HCT116 (cell line): ENCODE results near the gene RGP1. TPM values are rescaled to one million over a fixed set of nuclear protein-coding genes. Genes with fewer than 3 reads are reported as not detected.

Experiments
- ATAC-seq: fragments of 200-7000 bp; cut with Tn5 transposase; 2 replicates; pipeline ENCODE4 v1.9.1; 2020; ENCODE audit warnings: mild to moderate bottlenecking, moderate library complexity
- BruUV-seq: library from RNA; stranded (reverse); fragments of 400-500 nt; replicated peaks from 2 replicates; lab custom pipeline; 2021; lab: Mats Ljungman, UMichigan
- CTCF ChIA-PET: fragments of 300-600 bp; sonication (Branson Sonifier 250); formaldehyde crosslinking; loops from one replicate; lab custom pipeline; 2021; ENCODE audit warnings: antibody characterized with exemption; lab: Charles Lee
- POLR2A ChIA-PET: fragments of 300-600, 350-600 bp; sonication (Branson Sonifier 250); formaldehyde crosslinking; loops from one replicate; lab custom pipeline; 2021; ENCODE audit warnings: antibody characterized with exemption; lab: Charles Lee
- RAD21 ChIA-PET, 2 experiments: fragments of 300-600 bp; sonication (Branson Sonifier 250); formaldehyde crosslinking; loops; one replicate each; lab custom pipeline; 2023; ENCODE audit warnings: low total read pairs in 2 of 2; ENCODE audit not compliant: uncharacterized antibody in 2 of 2, unreplicated experiment in 2 of 2, low non-redundant PET in 1 of 2; lab: Charles Lee
- DNase-seq: peaks from one replicate; pipeline ENCODE4 v3.0.0-alpha.2; 2010; ENCODE audit warnings: low read depth, low spot score
- H2AFZ ChIP-seq: fragments of 200-600 bp; shearing (Covaris generic), sonication (generic); 2 replicates; pipeline ENCODE4 v1.6.1; 2017; ENCODE audit warnings: low read depth, mixed run types, mixed read lengths, antibody characterized with exemption, low read length; ENCODE audit not compliant: poor library complexity, severe bottlenecking
- H3K27ac ChIP-seq: 2 replicates; pipeline ENCODE4 v1.5.1; 2012; ENCODE audit warnings: low read depth, low read length
- H3K27me3 ChIP-seq: fragments of 200-600 bp; sonication (generic); 2 replicates; pipeline ENCODE4 v1.6.1; 2016; ENCODE audit warnings: mixed run types, low read length, mixed read lengths; ENCODE audit not compliant: insufficient read depth
- H3K36me3 ChIP-seq, 2 experiments: fragments of 200-500 bp in 1 of 2; fragments of 200-600 bp in 1 of 2; sonication (Bioruptor generic) in 1 of 2; sonication (generic) in 1 of 2; 2 replicates each; pipeline versions ENCODE4 v1.5.1 to v1.6.1; 2014 to 2016; ENCODE audit warnings: low read length in 2 of 2, inconsistent platforms in 1 of 2, mixed read lengths in 1 of 2, mixed run types in 1 of 2; ENCODE audit not compliant: insufficient read depth in 2 of 2, control insufficient read depth in 1 of 2
- H3K4me1 ChIP-seq, 2 experiments: fragments of 200-600 bp in 1 of 2; sonication (generic) in 1 of 2; 2 replicates each; pipeline versions ENCODE4 v1.5.1 to v1.6.1; 2012 to 2017; ENCODE audit warnings: low read length in 2 of 2, inconsistent platforms in 1 of 2, mild to moderate bottlenecking in 1 of 2, mixed read lengths in 1 of 2, mixed run types in 1 of 2, moderate library complexity in 1 of 2; ENCODE audit not compliant: insufficient read depth in 2 of 2, control insufficient read depth in 1 of 2
- H3K4me2 ChIP-seq: fragments of 200-600 bp; sonication (generic); 2 replicates; pipeline ENCODE4 v1.6.1; 2017; ENCODE audit warnings: mixed run types, low read length, mixed read lengths
- H3K4me3 ChIP-seq, 2 experiments: fragments of 200-600 bp in 1 of 2; sonication (generic) in 1 of 2; replicated peaks in 1 of 2; 2 replicates each; pipeline ENCODE4 v1.5.1; 2011 to 2016; ENCODE audit warnings: low read length in 2 of 2, control low read depth in 1 of 2, low read depth in 1 of 2, mild to moderate bottlenecking in 1 of 2, mixed read lengths in 1 of 2, mixed run types in 1 of 2
- H3K79me2 ChIP-seq: fragments of 200-600 bp; sonication (generic); 2 replicates; pipeline ENCODE4 v1.6.1; 2017; ENCODE audit warnings: mild to moderate bottlenecking, mixed run types, low read length, moderate library complexity, mixed read lengths; ENCODE audit not compliant: insufficient read depth
- H3K9ac ChIP-seq: fragments of 200-600 bp; sonication (generic); 2 replicates; pipeline ENCODE4 v1.6.1; 2016; ENCODE audit warnings: low read length, mixed read lengths
- H3K9me2 ChIP-seq: fragments of 200-600 bp; sonication (generic), shearing (Covaris generic); 2 replicates; pipeline ENCODE4 v1.6.1; 2017; ENCODE audit warnings: mixed run types, mild to moderate bottlenecking, moderate library complexity; ENCODE audit not compliant: insufficient read depth
- H3K9me3 ChIP-seq, 2 experiments: fragments of 200-500 bp in 1 of 2; fragments of 200-600 bp in 1 of 2; sonication (Bioruptor generic) in 1 of 2; sonication (generic) in 1 of 2; 2 replicates each; pipeline ENCODE4 v1.6.1; 2014 to 2017; ENCODE audit warnings: low read length in 2 of 2, mixed read lengths in 2 of 2, inconsistent platforms in 1 of 2, low read depth in 1 of 2, mild to moderate bottlenecking in 1 of 2, mixed run types in 1 of 2, moderate library complexity in 1 of 2; ENCODE audit not compliant: control insufficient read depth in 1 of 2, insufficient read depth in 1 of 2
- H4K20me1 ChIP-seq: fragments of 200-600 bp; sonication (generic), shearing (Covaris generic); 2 replicates; pipeline ENCODE4 v1.6.1; 2017; ENCODE audit warnings: mixed run types, mild to moderate bottlenecking, moderate library complexity; ENCODE audit not compliant: insufficient read depth
- CBX3 ChIP-seq: IDR thresholded peaks from 2 replicates; pipeline ENCODE4 v1.6.1; 2012; ENCODE audit warnings: low read depth
- CEBPB ChIP-seq: IDR thresholded peaks from 2 replicates; pipeline ENCODE4 v1.6.1; 2012; ENCODE audit warnings: low read depth
- EGR1 ChIP-seq: IDR thresholded peaks from 2 replicates; pipeline ENCODE4 v1.6.1; 2012; ENCODE audit warnings: low read depth
- ELF1 ChIP-seq: IDR thresholded peaks from 2 replicates; pipeline ENCODE4 v1.6.1; 2012; ENCODE audit warnings: low read depth, borderline replicate concordance
- EZH2 ChIP-seq: fragments of 200-600 bp; sonication (generic); IDR thresholded peaks from 2 replicates; pipeline ENCODE4 v1.6.1; 2017; ENCODE audit warnings: antibody characterized with exemption, mixed run types
- EZH2phosphoT487 ChIP-seq: fragments of 200-600 bp; IDR thresholded peaks from 2 replicates; pipeline ENCODE4 v1.6.1; 2018; ENCODE audit warnings: antibody characterized with exemption, borderline replicate concordance
- FOSL1 ChIP-seq: IDR thresholded peaks from 2 replicates; pipeline ENCODE4 v1.6.1; 2012; ENCODE audit warnings: low read depth
- JUND ChIP-seq: IDR thresholded peaks from 2 replicates; pipeline ENCODE4 v1.6.1; 2012
- MAX ChIP-seq: IDR thresholded peaks from 2 replicates; pipeline ENCODE4 v1.6.1; 2012
- POLR2A ChIP-seq: IDR thresholded peaks from 2 replicates; pipeline ENCODE4 v1.7.0; 2011; ENCODE audit warnings: borderline replicate concordance; ENCODE audit not compliant: insufficient read depth, insufficient read length; ENCODE audit errors: extremely low read depth
- POLR2AphosphoS5 ChIP-seq: IDR thresholded peaks from 2 replicates; pipeline ENCODE4 v1.6.1; 2011; ENCODE audit warnings: mild to moderate bottlenecking, low read depth, low read length, moderate library complexity
- SIN3A ChIP-seq: IDR thresholded peaks from 2 replicates; pipeline ENCODE4 v1.6.1; 2012; ENCODE audit warnings: low read depth
- SP1 ChIP-seq: IDR thresholded peaks from 2 replicates; pipeline ENCODE4 v1.6.1; 2012; ENCODE audit warnings: low read depth
- SRF ChIP-seq: IDR thresholded peaks from 2 replicates; pipeline ENCODE4 v1.6.1; 2012; ENCODE audit warnings: low read depth
- TCF7L2 ChIP-seq: IDR thresholded peaks from 2 replicates; pipeline ENCODE4 v1.7.0; 2011; ENCODE audit warnings: borderline replicate concordance, inconsistent platforms; ENCODE audit not compliant: insufficient read depth, insufficient read length; ENCODE audit errors: extremely low read depth
- ZFX ChIP-seq: fragments of 450-650 bp; IDR thresholded peaks from 2 replicates; pipeline ENCODE4 v1.6.1; 2017
- intact Hi-C: fragments of 100-400 bp; cut with micrococcal nuclease; formaldehyde crosslinking; loops from 2 replicates; pipeline ENCODE4 v1.10.0; 2022
- total RNA-seq: library from RNA; stranded (reverse); gene quantifications from one replicate; pipeline ENCODE4 v1.2.1, GENCODE V29; 2021; ENCODE audit not compliant: unreplicated experiment

Gene RGP1
- total RNA-seq, 1 experiment from 2014 or later: 32.6 TPM

- H3K79me2 ChIP-seq: no peaks in the 10 kb centered on the region
- ChIA-PET POLR2A (no interaction called here), RAD21 (no interaction called here), CTCF (interaction anchor here (0.8 to 1.7 kb wide), 3 partner anchors 14 to 106 kb away, joined by 5 to 6 read pairs (median 6); no protein-coding TSS in a partner anchor)
- no peak for TF ChIP-seq CBX3
- TF ChIP-seq JUND: no peak
- TF ChIP-seq ELF1: no peak
- no peak for TF ChIP-seq POLR2A
- no peak for TF ChIP-seq EZH2phosphoT487
- no peak for TF ChIP-seq ZFX
- TF ChIP-seq FOSL1: no peak
- TF ChIP-seq EZH2: no peak
- TF ChIP-seq SIN3A: no peak
- ATAC-seq (no peak), DNase-seq (no peak)
- H4K20me1 ChIP-seq: no peaks in the 10 kb centered on the region
- H3K27me3 ChIP-seq: no peaks in the 10 kb centered on the region
- H3K9me2 ChIP-seq: no peaks in the 10 kb centered on the region
- H3K4me3 ChIP-seq: no peak overlapping the region
- intact Hi-C loops: no loop called here
- no TSS peak for BruUV-seq
- no peak overlapping the region for H3K4me2 ChIP-seq
- H3K4me1 ChIP-seq: peaks cover 2 to 6% of the 10 kb centered on the region in 2 experiments; a peak in 2 of 4 replicates
- H2AFZ ChIP-seq: no peak overlapping the region
- no peaks in the 10 kb centered on the region for H3K36me3 ChIP-seq
- no peaks in the 10 kb centered on the region for H3K9me3 ChIP-seq
- no peak overlapping the region for H3K9ac ChIP-seq
- no peak overlapping the region for H3K27ac ChIP-seq
Observed at GRCh38 chr9:35776018-35776417, 26.9 kb downstream of the RGP1 start.

GRCh38 chr9:35778496-35778895 is 29.4 kb downstream of the RGP1 start:
- no peak for ATAC-seq
- no peak for DNase-seq
- TF ChIP-seq SIN3A (no peak), CBX3 (no peak), JUND (no peak), TCF7L2 (no peak), SRF (no peak), EGR1 (no peak), EZH2 (no peak), ZFX (no peak), POLR2AphosphoS5 (no peak), SP1 (no peak), MAX (no peak), CEBPB (no peak)
- ChIA-PET CTCF (interaction anchor here (0.9 to 1.7 kb wide), 4 partner anchors 12 to 118 kb away, joined by 3 to 4 read pairs (median 3); partner anchors contain the start of gene HINT2), RAD21 (no interaction called here), POLR2A (no interaction called here)
- Histone ChIP-seq H3K4me3 (no peak overlapping the region), H3K79me2 (no peaks in the 10 kb centered on the region), H2AFZ (no peak overlapping the region), H3K4me1 (peaks cover 0 to 2% of the 10 kb centered on the region in 2 experiments; a peak in 1 of 4 replicates), H3K27me3 (no peaks in the 10 kb centered on the region), H3K9ac (no peak overlapping the region), H3K27ac (no peak overlapping the region), H3K36me3 (no peaks in the 10 kb centered on the region), H3K4me2 (no peak overlapping the region), H3K9me3 (no peaks in the 10 kb centered on the region), H4K20me1 (no peaks in the 10 kb centered on the region), H3K9me2 (no peaks in the 10 kb centered on the region)
- intact Hi-C loops: no loop called here
- no TSS peak for BruUV-seq
